Bronchial epithelial cell (primary cell): ENCODE results near the gene MC3R. TPM values are rescaled to one million over a fixed set of nuclear protein-coding genes. Genes with fewer than 3 reads are reported as not detected.
"Not testable (repeated sequence)": the region's sequence is repeated elsewhere in the genome, so short reads cannot be mapped to it uniquely, and the experiment has no call there.

Source experiments
- DNase-seq: peaks from one replicate; pipeline ENCODE4 v3.0.0-alpha.2; 2010; ENCODE audit warnings: low read depth
- FAIRE-seq: peaks from 2 replicates; lab custom pipeline; 2011; peaks lifted over from hg19 to GRCh38; lab: Jason Lieb, UNC
- H3K27me3 ChIP-seq: 2 replicates; pipeline ENCODE4 v1.5.1; 2011; ENCODE audit warnings: low read length; ENCODE audit not compliant: control insufficient read depth, insufficient read depth
- H3K36me3 ChIP-seq: 2 replicates; pipeline ENCODE4 v1.5.1; 2011; ENCODE audit warnings: low read length; ENCODE audit not compliant: control insufficient read depth, insufficient read depth
- H3K4me3 ChIP-seq: 2 replicates; pipeline ENCODE4 v1.5.1; 2011; ENCODE audit warnings: mild to moderate bottlenecking, low read depth, low read length, control low read depth
- CTCF ChIP-seq: IDR thresholded peaks from 2 replicates; pipeline ENCODE4 v1.5.1; 2011; ENCODE audit warnings: mild to moderate bottlenecking, moderate library complexity, low read length, control low read depth, inconsistent platforms; ENCODE audit not compliant: insufficient read depth, severe bottlenecking
- total RNA-seq: library from RNA; depleted of rRNA; stranded (reverse); fragments of >200 nt; gene quantifications from 2 replicates; pipeline ENCODE4 v1.2.1, GENCODE V29; 2014

Gene MC3R
- total RNA-seq, 1 donor from 2014 or later: not detected

DNA sequence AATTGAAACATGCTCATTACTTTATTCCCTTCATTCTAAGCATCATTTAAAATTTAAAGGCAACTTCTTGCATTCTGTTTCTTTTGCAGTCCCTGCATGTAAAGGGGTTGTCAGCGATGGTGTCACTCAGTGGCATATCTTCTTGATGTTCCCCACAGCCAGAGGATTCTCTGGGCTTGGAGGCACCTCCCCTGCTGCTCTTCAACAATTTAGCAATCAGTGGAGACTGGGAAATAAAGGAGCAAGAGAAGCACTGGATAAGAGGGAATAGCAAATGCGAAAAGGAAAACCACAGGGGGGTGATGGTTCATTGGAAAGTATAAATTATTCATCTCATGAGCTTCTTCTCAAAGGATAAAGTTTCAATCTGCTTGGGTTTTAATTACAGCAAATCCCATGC is 30.7 kb upstream of the MC3R start:
- DNase-seq (no peak), FAIRE-seq (no peak)
- Histone ChIP-seq H3K36me3 (no peaks in the 10 kb centered on the region), H3K4me3 (no peak overlapping the region), H3K27me3 (no peaks in the 10 kb centered on the region)
- TF ChIP-seq CTCF: no peak

- FAIRE-seq, H3K27me3 ChIP-seq, H3K36me3 ChIP-seq, H3K4me3 ChIP-seq: not testable (repeated sequence)
- DNase-seq: peak; percentile 37
Measured at GRCh38 chr20:56221186-56221585, 27.3 kb upstream of the MC3R start.

- TF ChIP-seq CTCF: no peak
- H3K4me3 ChIP-seq: no peak overlapping the region
- FAIRE-seq (no peak), DNase-seq (peak; percentile 31)
- no peaks in the 10 kb centered on the region for H3K36me3 ChIP-seq
- no peaks in the 10 kb centered on the region for H3K27me3 ChIP-seq
Measured at GRCh38 chr20:56222201-56222600, 26.3 kb upstream of the MC3R start.

DNA sequence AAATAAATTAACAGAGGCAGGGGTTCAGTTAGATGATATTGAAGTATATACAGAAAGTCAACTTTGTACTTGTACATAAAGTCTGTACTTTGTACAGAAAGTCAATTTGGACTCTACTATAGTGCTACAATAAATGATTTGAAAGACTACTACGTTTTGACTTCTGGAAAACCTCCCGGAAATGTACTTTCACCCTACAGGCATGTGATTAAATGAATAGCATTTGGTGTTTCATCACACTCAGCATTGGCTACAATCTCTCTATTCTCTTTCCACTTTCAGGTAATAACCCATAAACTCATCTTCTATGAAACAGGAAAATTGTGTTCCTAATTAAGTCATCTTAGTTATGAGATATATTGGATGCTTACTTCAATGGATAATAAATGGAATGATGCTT is 25.6 kb upstream of the MC3R start:
- Histone ChIP-seq H3K36me3 (no peaks in the 10 kb centered on the region), H3K4me3 (no peak overlapping the region), H3K27me3 (no peaks in the 10 kb centered on the region)
- no peak for FAIRE-seq
- TF ChIP-seq CTCF: no peak
- peak; percentile 27 for DNase-seq

DNA sequence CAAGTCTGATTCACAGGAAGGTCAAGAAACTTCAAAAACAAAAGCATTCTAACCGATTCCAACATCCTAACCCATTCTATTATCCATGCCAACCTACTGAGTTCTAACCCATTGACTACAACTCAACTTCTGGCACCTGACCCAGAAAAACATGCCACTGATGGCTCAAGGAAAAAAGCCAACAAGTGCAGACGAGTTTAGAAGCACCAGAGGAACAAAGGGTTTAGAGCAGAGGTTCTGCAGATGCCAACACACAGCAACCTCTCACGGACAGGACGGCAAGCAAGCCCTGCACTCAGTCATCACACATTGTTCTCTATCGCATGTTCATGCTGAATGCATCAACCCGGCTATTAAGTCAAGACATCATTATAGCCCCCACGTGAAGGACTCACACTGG is 25.2 kb upstream of the MC3R start:
- TF ChIP-seq CTCF: no peak
- peak; percentile 89 for FAIRE-seq
- DNase-seq: peak; percentile 23
- Histone ChIP-seq H3K27me3 (no peaks in the 10 kb centered on the region), H3K4me3 (no peak overlapping the region), H3K36me3 (no peaks in the 10 kb centered on the region)

- DNase-seq: no peak
- no peak for FAIRE-seq
Measured at GRCh38 chr20:56228021-56228420, 20.5 kb upstream of the MC3R start.

More at GRCh38 chr20:56228021-56228420, 20.5 kb upstream of the MC3R start:
- no peak overlapping the region for H3K4me3 ChIP-seq
- no peak for TF ChIP-seq CTCF
- H3K36me3 ChIP-seq: no peaks in the 10 kb centered on the region
- no peaks in the 10 kb centered on the region for H3K27me3 ChIP-seq
